Midbrain (tissue), 1 donor: ENCODE data around the gene ZMIZ1.

Experiments used
- DNase-seq: peaks from one replicate; lab custom pipeline; 2025; lab: John Stamatoyannopoulos, UW

ZMIZ1 gene

GRCh38 chr10:79356104-79356503 is 287.3 kb downstream of the ZMIZ1 start:
- DNase-seq, result no peak

- DNase-seq, result no peak
Observed at GRCh38 chr10:79357180-79357579, 288.4 kb downstream of the ZMIZ1 start.

- DNase-seq, result no peak
Observed at GRCh38 chr10:79358811-79359210, 290.0 kb downstream of the ZMIZ1 start.

GRCh38 chr10:79359816-79360498 is 291.2 kb downstream of the ZMIZ1 start:
- DNase-seq, result no peak

GRCh38 chr10:79360499-79361342 is 292.0 kb downstream of the ZMIZ1 start:
- no peak for DNase-seq

GRCh38 chr10:79361726-79362397 is 293.1 kb downstream of the ZMIZ1 start:
- no peak for DNase-seq
